ENCODE data around the gene GLMN. TPM values are rescaled to one million over a fixed set of nuclear protein-coding genes. Genes with fewer than 3 reads are reported as not detected.
"Not testable (repeated sequence)": the region's sequence is repeated elsewhere in the genome, so short reads cannot be mapped to it uniquely, and the experiment has no call there.

GLMN gene
- polyA plus RNA-seq, 2 of the 4 experiments (the other 2 are of a cell fraction), result 10.6 to 10.9 TPM

- TF ChIP-seq EHMT2 (IDR thresholded peaks at IDR 0.05; ENCODE audit: low read depth) (no peak), ZC3H11A (IDR thresholded peaks at IDR 0.05) (no peak), CHD2 (IDR thresholded peaks at IDR 0.05; ENCODE audit: low read length, partially characterized antibody) (no peak), NFE2L2 (conservative IDR thresholded peaks at IDR 0.05; ENCODE audit: low read length) (no peak), JUNB (IDR thresholded peaks at IDR 0.05) (no peak)
Measured at GRCh38 chr1:92273039-92273438, 25.7 kb downstream of the GLMN start (continued).

DNA sequence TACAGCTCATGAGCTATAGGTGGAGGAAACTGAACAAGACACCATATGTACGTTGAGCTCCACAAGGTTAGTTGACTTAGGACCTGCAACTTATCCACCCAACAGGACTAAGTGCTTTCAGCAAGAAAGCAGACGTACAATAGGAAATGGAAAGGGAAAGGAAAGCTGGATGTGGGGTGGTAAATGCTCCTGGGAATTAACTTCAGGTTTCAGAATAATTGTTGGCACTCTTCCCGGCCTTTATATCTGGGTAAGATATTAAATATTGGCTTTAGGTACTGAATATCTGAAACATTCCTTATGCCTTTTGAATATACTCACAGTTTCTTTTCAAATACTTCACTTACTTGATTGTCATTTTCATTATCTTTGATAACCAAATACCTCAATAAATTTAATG is 36.3 kb downstream of the GLMN start:
- Histone ChIP-seq H3K4me3 (no peak overlapping the region), H3K4me1 (no peaks in the 10 kb centered on the region), H3K4me2 (no peak overlapping the region), H3K27ac (no peak overlapping the region), H3K9me3 (no peaks in the 10 kb centered on the region)
- WGBS (ENCODE audit: missing lambda C conversion rate), result 98% methylated on average over 3 of the region's 3 CpGs
- TF ChIP-seq POLR2AphosphoS2 (conservative IDR thresholded peaks at IDR 0.05; ENCODE audit: low read length) (no peak), RCOR1 (IDR thresholded peaks at IDR 0.05; ENCODE audit: low read depth, low read length) (no peak), NFE2L2 (conservative IDR thresholded peaks at IDR 0.05; ENCODE audit: low read length) (no peak), EP300 (IDR thresholded peaks at IDR 0.05) (no peak), HOXA7 (CRISPR knock-in tag; IDR thresholded peaks at IDR 0.05) (no peak)
- FAIRE-seq (no peak), ATAC-seq (no peak), DNase-seq (ENCODE audit: low read depth in 1 of 2, low spot score in 1 of 2) (no peak)
- ChIA-PET CTCF (no interaction called here), POLR2A (no interaction called here)

GRCh38 chr1:92259350-92259749 is 39.4 kb downstream of the GLMN start:
- Histone ChIP-seq H3K4me1 (no peaks in the 10 kb centered on the region), H3K27ac (no peak overlapping the region), H3K4me2 (no peak overlapping the region), H3K4me3 (no peak overlapping the region), H3K9me3 (no peaks in the 10 kb centered on the region)
- FAIRE-seq, result no peak
- ChIA-PET CTCF (no interaction called here), POLR2A (no interaction called here)
- no peak for DNase-seq (ENCODE audit: low read depth in 1 of 2, low spot score in 1 of 2)
- TF ChIP-seq RARB (CRISPR knock-in tag; IDR thresholded peaks at IDR 0.05) (no peak), CEBPB (IDR thresholded peaks at IDR 0.05) (no peak), MAX (IDR thresholded peaks at IDR 0.05) (no peak), MYC (IDR thresholded peaks at IDR 0.05; ENCODE audit: borderline replicate concordance, low read length) (no peak), CBX8 (IDR thresholded peaks at IDR 0.05) (no peak), POLR2AphosphoS2 (conservative IDR thresholded peaks at IDR 0.05; ENCODE audit: low read length) (no peak), ZFP36 (IDR thresholded peaks at IDR 0.05; ENCODE audit: borderline replicate concordance, partially characterized antibody) (no peak), JUN (IDR thresholded peaks at IDR 0.05) (no peak), EP300 (IDR thresholded peaks at IDR 0.05) (no peak), SMC3 (IDR thresholded peaks at IDR 0.05) (no peak), CBX2 (IDR thresholded peaks at IDR 0.05; ENCODE audit: borderline replicate concordance, low read depth) (no peak), HMGXB4 (CRISPR knock-in tag; IDR thresholded peaks at IDR 0.05; ENCODE audit: borderline replicate concordance) (no peak), ZC3H11A (IDR thresholded peaks at IDR 0.05) (no peak), TP53 (CRISPR knock-in tag; IDR thresholded peaks at IDR 0.05) (no peak), ELK1 (IDR thresholded peaks at IDR 0.05; ENCODE audit: low read depth, low read length) (no peak)
- TF ChIP-seq, protein P1, sequence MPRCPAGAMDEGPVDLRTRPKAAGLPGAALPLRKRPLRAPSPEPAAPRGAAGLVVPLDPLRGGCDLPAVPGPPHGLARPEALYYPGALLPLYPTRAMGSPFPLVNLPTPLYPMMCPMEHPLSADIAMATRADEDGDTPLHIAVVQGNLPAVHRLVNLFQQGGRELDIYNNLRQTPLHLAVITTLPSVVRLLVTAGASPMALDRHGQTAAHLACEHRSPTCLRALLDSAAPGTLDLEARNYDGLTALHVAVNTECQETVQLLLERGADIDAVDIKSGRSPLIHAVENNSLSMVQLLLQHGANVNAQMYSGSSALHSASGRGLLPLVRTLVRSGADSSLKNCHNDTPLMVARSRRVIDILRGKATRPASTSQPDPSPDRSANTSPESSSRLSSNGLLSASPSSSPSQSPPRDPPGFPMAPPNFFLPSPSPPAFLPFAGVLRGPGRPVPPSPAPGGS (IDR thresholded peaks at IDR 0.05), result no peak
- TF ChIP-seq, protein P2, sequence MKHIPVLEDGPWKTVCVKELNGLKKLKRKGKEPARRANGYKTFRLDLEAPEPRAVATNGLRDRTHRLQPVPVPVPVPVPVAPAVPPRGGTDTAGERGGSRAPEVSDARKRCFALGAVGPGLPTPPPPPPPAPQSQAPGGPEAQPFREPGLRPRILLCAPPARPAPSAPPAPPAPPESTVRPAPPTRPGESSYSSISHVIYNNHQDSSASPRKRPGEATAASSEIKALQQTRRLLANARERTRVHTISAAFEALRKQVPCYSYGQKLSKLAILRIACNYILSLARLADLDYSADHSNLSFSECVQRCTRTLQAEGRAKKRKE (CRISPR knock-in tag; IDR thresholded peaks at IDR 0.05; ENCODE audit: low read depth), result no peak
- WGBS (ENCODE audit: missing lambda C conversion rate), result 91% methylated on average over 1 of the region's 1 CpG
- no peak for ATAC-seq

- DNase-seq (ENCODE audit: low read depth in 1 of 2, low spot score in 1 of 2); H3K9me3 ChIP-seq; FAIRE-seq; ATAC-seq; H3K4me1 ChIP-seq; POLR2A ChIA-PET; H3K27ac ChIP-seq; H3K4me2 ChIP-seq; H3K4me3 ChIP-seq: not testable (repeated sequence)
- CTCF ChIA-PET, result interaction anchor here (0.6 kb wide), 1 partner anchor 578 kb away, joined by 3 read pairs; no protein-coding TSS in a partner anchor
- WGBS (ENCODE audit: missing lambda C conversion rate), result 63% methylated on average over 3 of the region's 3 CpGs
Measured at GRCh38 chr1:92254714-92255113, 44.1 kb downstream of the GLMN start.

All from A549 (cell line).